DMS53 treated with DMSO at 0.1 percent for 48 hours (cell line): ENCODE results near the gene RSPO3.
"Not testable (repeated sequence)": the region's sequence is repeated elsewhere in the genome, so short reads cannot be mapped to it uniquely, and the experiment has no call there.

Experiments
- DNase-seq: peaks from one replicate; lab custom pipeline; 2025; ENCODE audit not compliant: unreplicated experiment; lab: John Stamatoyannopoulos, UW

RSPO3 gene

DNA sequence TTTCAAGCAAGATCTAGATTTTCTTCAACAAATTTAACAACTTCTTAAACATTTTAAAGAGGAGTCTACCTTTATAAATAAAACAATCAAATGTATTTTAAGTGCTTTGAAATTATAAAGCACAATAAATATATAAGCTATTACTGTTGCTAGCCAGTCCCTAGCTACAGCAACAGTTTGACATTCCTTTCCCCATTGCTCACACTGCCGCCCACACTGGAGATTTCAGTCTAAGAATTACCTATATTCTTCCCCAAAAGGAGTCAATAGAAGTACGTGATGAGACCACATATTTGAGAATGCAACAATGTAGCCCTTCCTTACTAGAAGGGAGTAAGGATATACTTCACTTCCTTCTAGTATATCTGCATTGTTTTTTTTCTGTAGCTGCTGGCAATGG is 82.8 kb downstream of the RSPO3 start:
- no peak for DNase-seq

DNA sequence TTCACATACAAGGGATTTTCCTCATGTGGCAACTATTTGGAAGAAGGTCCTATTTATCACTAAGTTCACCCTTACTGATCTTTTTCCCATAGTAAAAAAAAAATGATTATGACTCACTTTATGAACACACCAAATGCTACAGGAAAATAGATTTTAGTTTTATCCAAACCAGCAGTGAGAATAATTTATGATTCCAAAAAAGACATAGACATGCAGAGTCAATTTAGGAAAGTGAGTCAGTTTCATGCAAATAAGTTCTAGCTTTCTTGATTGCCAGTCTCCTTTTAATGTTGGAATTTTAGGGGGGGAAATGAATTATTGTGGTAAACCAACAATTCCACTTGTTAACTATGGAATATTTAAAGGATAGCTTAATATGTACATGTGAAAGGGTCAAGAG is 84.2 kb downstream of the RSPO3 start:
- DNase-seq = no peak

DNA sequence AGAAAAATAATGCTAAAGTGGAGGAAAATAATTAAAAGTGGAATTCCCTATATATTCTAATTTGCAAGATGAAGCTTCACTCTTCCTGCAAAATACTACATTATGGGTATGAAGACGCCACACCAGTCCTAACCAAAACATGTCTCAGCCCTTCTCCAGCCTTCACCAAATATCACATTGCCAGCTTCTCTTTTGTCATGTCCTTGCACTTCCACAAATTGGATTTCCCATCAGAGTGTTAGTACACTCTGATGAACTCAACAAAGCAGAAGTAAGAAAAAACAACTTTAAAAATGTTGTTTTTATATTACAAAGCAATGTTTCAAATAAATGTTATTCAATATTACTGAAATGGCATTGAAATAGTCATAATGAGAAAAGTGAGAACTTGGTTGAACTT is 85.8 kb downstream of the RSPO3 start:
- DNase-seq = no peak

DNA sequence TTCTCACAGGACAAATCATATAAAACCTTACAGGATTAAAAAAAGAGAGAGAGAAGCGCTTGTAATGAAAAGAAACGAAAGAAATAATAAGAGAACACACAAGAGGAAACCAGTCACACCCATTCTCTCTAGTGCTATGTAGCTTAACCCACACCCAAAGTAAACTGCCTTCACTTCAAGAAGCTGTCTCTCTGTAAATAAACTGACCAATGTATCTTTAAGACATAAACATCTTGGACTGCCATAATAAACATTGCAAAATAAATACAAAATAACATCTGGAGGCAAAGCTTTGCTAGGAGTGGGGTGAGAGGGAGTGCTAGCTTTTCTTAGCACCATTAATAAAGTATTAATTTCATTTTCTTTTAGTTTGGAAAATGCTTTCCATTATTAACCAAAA is 86.6 kb downstream of the RSPO3 start:
- DNase-seq = no peak

DNA sequence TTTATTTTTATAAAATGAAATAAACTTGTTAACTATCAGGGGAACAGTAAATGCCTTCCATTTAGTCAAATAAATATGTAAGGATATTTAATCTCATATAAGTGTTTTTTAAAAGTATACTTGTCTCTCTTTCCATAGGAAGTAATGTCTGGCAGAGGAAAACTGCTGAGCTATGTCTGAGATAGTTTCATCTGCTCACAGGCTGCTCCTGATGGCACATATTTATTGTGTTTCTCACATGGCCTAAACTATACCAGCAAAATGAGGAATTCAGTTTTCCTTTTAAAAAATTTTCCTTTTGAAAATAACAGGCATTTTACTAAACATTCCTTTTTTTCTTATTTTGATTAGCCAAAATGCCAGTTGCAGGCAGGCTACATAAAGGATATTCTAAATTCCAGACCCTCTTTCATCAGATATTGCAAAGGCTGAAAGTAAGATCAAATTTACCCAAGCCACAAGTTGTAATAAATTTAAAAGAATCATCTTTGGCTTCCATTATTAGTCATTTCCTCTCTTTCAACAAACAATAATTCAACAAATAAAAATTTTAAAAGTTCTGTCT is 88.1 kb downstream of the RSPO3 start:
- no peak for DNase-seq

DNA sequence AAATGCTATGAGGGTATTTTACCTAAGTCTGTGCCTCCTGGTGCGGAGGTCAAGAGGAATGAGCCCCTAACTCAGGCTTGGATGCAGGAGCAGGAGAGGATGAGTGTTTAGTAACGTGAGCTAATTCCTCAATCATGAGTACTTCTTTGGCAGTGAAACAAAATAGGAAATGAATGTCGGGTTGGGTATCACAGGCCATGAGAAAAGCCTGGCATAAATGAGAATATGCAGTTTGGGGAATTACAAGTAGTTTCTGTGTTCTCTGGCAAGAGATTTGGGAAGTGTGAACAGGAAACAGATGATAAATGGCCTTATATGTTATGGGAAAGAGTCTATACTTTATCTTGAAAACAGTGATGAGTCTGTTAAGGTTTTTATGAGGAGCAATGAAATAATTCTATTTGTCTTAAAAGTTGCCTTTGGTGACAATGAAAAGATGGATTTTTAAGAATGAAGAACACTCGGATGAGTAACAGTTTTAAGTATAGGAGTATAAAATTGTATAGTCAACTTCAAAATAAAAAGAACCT is 89.2 kb downstream of the RSPO3 start:
- DNase-seq = no peak

DNA sequence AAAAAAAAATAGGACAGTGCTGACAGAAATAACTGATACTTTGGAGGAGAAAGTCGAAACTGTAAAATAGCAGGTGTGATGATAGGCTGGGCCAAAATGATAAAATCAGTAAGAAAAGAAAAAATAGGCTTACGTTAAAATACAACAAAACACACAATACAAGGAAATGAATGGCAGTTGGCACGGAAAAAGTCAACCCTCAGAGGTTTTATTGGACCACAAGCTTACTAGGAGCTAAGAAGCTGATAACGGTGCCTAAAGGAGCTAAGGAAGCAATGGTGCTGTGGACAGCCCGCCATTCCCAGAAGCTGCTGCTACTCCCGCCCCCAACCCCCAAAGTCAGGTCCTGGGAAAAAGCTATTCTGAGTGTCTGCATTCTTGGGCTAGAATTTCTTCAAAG is 92.3 kb downstream of the RSPO3 start:
- no peak for DNase-seq

DNA sequence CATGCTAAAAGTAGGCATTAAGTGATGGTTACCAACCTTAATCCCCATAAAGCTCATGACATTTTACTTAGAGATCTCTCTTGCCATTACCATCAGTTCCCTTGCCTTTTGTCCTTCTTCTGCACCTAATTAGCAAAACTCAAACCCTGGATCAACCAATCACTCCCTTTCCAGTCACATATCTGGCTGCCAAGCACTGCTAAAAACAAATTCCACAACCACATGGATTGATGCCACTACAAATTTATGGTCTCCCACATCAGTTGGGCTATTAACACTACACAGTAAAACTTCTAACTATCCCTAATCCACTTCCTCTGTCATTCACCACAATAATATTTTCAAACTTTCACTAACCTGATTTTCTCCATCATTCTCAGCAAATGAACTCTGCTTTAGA is 93.9 kb downstream of the RSPO3 start:
- no peak for DNase-seq

DNA sequence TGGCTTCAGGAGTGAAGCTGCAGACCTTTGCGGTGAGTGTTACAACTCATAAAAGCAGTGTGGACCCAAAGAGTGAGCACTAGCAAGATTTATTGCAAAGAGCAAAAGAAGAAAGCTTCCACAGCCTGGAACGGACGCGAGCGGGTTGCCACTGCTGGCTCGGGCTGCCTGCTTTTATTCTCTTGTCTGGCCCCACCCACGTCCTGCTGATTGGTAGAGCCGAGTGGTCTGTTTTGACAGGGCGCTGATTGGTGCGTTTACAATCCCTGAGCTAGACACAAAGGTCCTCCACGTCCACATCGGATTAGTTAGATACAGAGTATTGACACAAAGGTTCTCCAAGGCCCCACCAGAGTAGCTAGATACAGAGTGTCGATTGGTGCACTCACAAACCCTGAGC is 95.6 kb downstream of the RSPO3 start:
- DNase-seq = not testable (repeated sequence)

DNA sequence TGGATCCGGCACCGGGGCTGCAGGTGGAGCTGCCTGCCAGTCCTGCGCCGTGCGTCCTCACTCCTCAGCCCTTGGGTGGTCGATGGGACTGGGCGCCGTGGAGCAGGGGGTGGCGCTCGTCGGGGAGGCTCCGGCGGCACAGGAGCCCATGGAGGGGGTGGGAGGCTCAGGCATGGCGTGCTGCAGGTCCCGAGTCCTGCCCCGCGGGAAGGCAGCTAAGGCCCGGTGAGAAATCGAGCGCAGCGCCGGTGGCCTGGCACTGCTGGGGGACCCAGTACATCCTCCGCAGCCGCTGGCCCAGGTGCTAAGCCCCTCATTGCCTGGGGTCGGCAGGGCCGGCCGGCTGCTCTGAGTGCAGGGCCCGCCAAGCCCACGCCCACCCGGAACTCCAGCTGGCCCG is 96.1 kb downstream of the RSPO3 start:
- not testable (repeated sequence) for DNase-seq

DNA sequence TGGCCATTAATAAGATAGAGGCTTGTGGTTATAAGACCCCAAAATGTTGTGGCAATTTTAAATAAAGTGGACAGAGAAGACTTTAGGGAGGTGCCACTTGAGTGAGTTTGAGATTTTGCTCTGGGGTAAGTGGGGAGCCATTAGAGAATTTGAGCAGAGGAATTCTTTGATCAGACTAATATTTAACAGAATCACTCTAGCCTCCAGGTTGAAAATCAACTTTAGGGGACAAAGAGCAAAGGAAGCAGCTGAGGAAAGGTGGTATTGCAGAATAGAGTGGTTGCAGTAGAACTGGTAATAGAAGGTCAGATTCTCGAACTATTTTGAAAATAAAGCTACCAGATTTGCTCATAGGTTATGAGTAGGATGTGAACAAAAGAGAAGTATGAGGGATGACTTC is 97.5 kb downstream of the RSPO3 start:
- DNase-seq = no peak

DNA sequence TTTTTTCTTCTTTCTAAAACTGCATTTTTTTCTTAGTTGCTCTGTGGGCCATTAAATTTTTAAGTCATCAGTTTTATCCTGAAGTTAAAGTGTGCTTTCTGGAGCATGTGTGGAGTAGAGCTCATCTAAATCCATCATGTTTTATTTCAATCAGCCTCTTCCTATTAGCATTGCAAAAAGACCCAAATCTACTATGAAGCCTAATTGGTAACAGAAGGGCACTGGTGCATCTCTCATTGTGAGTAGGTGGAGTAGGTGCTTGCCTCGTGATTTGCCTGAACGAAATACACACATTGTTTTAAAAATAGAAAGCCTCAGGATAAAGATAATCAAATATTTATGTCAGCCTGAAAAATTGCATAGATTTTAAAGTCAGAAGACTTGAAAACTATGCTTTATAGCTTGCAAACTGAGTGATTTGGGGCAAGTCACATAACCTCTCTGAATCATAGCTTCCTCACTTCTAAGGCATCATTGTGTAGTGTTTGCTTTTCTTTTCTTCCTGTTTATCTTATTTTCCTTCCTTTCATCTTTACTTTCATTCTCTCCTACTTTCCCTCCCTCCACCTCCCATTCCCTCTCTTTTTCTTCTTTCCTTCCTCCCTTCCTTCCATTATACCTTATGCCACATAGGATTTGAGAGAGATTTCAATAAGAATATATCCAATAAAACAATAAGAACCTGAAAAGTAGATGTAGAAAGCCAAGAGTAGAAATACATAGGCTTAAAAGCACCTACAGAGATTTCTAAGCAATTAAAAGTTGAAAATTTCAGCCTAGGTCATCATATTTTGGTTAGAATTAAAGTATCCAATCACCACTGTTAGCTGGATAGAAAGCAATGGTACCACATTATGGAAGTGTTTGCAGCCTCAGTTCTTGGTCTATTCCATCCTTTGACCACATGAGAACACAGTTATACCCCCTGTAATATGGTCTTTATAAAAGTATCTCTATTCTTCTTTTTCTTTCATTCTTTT is 98.6 kb downstream of the RSPO3 start:
- no peak for DNase-seq

DNA sequence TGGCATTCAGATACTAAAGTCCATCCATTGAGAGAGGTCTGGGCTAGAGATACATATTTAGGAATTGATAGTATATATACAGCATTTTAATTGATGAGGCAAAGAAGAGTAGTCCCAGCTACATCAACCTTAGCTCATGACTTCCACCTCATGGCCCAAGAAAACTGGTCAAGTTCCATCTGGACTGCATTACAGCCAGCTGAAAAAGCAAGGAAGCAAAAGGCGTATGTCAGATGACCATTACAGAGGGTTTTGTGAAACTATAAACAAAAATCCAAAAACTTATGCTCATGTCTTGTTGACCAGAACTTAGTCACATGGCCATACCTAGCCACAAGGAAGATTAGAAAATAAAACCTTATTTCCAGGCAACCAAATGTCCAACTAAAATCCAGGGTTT is 101.4 kb downstream of the RSPO3 start:
- DNase-seq = no peak

DNA sequence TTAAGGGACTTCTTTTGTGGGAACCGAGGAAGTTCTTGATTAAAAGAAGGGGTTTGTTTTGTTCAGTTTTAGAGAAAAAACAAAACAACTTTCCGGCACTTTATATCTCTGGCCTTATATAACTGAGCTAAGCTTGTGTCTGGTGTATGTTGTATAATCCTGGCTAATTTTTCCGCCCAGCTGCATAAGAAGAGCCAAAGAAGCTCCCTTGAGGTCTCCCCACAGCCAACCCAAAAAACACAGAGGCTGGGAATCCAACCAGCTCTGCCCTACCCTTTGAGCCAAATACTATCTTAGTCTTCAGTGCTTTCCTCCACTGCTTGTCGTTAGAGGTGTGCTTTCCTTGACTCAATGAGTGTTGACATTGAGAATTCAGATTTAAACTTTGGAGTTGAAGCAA is 102.7 kb downstream of the RSPO3 start:
- no peak for DNase-seq

DNA sequence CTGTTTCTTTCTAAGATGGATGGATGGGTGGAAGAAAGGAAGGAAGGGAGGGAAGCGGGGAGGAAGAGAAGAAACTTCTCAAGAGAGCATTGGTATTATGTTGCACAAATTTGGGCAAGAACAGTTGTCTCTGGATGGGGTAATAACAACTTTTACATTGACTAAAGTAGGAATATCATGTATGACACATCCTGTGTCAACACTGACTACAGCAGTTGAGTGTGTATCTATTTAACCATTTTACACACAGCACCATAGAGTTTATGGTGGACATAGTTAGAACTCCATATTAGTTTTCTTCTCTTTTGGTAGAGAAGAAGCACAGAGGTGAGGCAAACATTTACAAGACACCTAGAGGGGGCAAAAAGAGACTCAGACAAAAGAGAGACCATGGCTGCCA is 103.9 kb downstream of the RSPO3 start:
- no peak for DNase-seq

DNA sequence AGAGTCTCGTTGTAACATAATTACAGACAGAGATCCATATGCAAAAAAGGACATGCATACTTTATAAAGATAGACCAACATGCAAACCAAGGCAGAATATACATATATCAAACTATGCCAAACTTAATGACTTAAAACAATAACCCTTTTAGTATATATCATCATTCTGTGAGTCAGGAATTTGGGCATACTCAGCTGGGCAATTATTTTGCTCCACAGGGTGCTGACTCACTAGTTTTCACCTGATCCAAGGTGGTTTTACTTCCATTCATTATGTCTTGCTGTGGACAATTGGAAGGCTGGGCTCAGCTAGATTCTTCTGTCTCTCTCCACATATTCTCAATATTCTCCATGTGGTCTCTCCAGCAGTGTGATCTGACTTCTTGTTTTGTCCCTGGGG is 107.0 kb downstream of the RSPO3 start:
- DNase-seq = no peak

DNA sequence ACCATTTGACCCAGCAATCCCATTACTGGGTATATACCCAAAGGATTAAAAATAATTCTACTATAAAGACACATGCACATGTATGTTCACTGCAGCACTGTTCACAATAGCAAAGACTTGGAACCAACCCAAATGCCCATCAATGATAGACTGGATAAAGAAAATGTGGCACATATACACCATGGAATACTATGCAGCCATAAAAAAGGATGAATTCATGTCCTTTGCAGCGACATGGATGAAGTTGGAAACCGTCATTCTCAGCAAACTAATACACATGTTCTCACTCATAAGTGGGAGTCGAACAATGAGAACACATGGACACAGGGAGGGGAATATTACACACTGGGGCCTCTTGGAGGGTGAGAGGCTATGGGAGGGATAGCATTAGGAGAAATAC is 115.3 kb downstream of the RSPO3 start:
- not testable (repeated sequence) for DNase-seq

DNA sequence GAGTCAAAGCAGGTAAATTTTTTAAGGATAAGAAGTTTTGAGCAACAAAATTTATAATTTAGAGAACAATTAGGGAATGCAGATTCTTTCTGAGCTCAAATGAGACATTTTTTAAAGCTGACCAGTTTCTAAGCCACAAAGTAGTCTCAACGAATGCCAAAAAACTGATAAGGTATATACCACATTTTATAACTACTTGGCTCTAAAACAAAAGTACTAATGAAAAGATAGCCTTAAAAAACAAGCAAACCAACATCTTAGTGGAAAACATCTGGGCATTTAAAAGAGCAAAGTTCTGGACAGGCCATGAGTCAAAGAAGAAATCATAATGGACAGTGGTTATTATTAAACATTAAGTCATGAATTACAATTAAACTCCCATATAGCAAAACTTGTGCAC is 125.0 kb downstream of the RSPO3 start:
- no peak for DNase-seq
